Caco-2 (cell line): ENCODE data around the gene EIF3A. TPM values are rescaled to one million over a fixed set of nuclear protein-coding genes. Genes with fewer than 3 reads are reported as not detected.
A peak's percentile ranks its signal among the peaks of the same experiment; 100 is the strongest.

ENCODE experiments used
- BruUV-seq: library from RNA; stranded (reverse); fragments of 400-500 nt; replicated peaks from 2 replicates; lab custom pipeline; 2021; lab: Mats Ljungman, UMichigan
- CTCF ChIA-PET: fragments of 300-600 bp; sonication (Branson Sonifier 250); formaldehyde crosslinking; loops from one replicate; lab custom pipeline; 2022; ENCODE audit warnings: antibody characterized with exemption; lab: Charles Lee
- POLR2A ChIA-PET: fragments of 300-600 bp; sonication (Branson Sonifier 250); formaldehyde crosslinking; loops from one replicate; lab custom pipeline; 2022; ENCODE audit warnings: antibody characterized with exemption; lab: Charles Lee
- DNase-seq, 2 experiments: peaks; one replicate each; pipeline versions ENCODE4 v3.0.0 to v3.0.0-alpha.2; 2020 to 2022
- H3K27me3 ChIP-seq: replicated peaks from 2 replicates; pipeline ENCODE4 v1.6.0; 2011; ENCODE audit warnings: low read length; ENCODE audit not compliant: control insufficient read depth, insufficient read depth
- H3K36me3 ChIP-seq: 2 replicates; pipeline ENCODE4 v1.5.1; 2011; ENCODE audit warnings: low read length; ENCODE audit not compliant: control insufficient read depth, insufficient read depth
- H3K4me1 ChIP-seq: fragments of 250-450 bp; sonication (Bioruptor Pico); 2 replicates; pipeline ENCODE4 v1.5.1; 2020; ENCODE audit warnings: mild to moderate bottlenecking
- H3K4me3 ChIP-seq: 2 replicates; pipeline ENCODE4 v1.5.1; 2011; ENCODE audit warnings: low read depth, mild to moderate bottlenecking, control low read depth, low read length
- H3K9me3 ChIP-seq: fragments of 250-450 bp; sonication (Bioruptor Pico); 2 replicates; pipeline ENCODE4 v1.5.1; 2020; ENCODE audit warnings: mild to moderate bottlenecking, moderate library complexity
- H3K27ac Mint-ChIP-seq: one replicate; pipeline ENCODE4 v1.8.0; 2022; ENCODE audit warnings: mixed read lengths; ENCODE audit not compliant: unreplicated experiment
- H3K27me3 Mint-ChIP-seq: one replicate; pipeline ENCODE4 v1.8.0; 2022; ENCODE audit warnings: mixed read lengths; ENCODE audit not compliant: insufficient read depth, unreplicated experiment
- H3K36me3 Mint-ChIP-seq: one replicate; pipeline ENCODE4 v1.8.0; 2022; ENCODE audit warnings: mild to moderate bottlenecking, mixed read lengths; ENCODE audit not compliant: insufficient read depth, unreplicated experiment
- H3K4me1 Mint-ChIP-seq: one replicate; pipeline ENCODE4 v1.8.0; 2022; ENCODE audit warnings: low read depth, mixed read lengths; ENCODE audit not compliant: unreplicated experiment
- H3K4me3 Mint-ChIP-seq: one replicate; pipeline ENCODE4 v1.8.0; 2022; ENCODE audit warnings: mild to moderate bottlenecking, moderate library complexity, mixed read lengths; ENCODE audit not compliant: unreplicated experiment
- H3K9me3 Mint-ChIP-seq: one replicate; pipeline ENCODE4 v1.8.0; 2022; ENCODE audit warnings: mixed read lengths; ENCODE audit not compliant: unreplicated experiment
- intact Hi-C: fragments of 100-400 bp; cut with micrococcal nuclease; formaldehyde crosslinking; loops from one replicate; pipeline ENCODE4 v1.10.0; 2022; ENCODE audit not compliant: unreplicated experiment
- total RNA-seq: library from RNA; stranded (reverse); gene quantifications from 2 replicates; pipeline ENCODE4 v1.2.3, GENCODE V29; 2022
- TF ChIP-seq, protein P1 (sequence below), 2 experiments: fragments of 200-600 bp in 1 of 2; IDR thresholded peaks; 1 replicate in 1 of 2; 2 replicates in 1 of 2; pipeline versions ENCODE4 v1.5.1 to v1.8.0; 2011 to 2022; ENCODE audit warnings: antibody characterized with exemption in 1 of 2, control low read depth in 1 of 2, inconsistent platforms in 1 of 2, low read depth in 1 of 2, low read length in 1 of 2, mild to moderate bottlenecking in 1 of 2, moderate library complexity in 1 of 2; ENCODE audit not compliant: insufficient read depth in 1 of 2, severe bottlenecking in 1 of 2, unreplicated experiment in 1 of 2

Gene EIF3A
- total RNA-seq, 1 experiment from 2014 or later, result 146 TPM

DNA sequence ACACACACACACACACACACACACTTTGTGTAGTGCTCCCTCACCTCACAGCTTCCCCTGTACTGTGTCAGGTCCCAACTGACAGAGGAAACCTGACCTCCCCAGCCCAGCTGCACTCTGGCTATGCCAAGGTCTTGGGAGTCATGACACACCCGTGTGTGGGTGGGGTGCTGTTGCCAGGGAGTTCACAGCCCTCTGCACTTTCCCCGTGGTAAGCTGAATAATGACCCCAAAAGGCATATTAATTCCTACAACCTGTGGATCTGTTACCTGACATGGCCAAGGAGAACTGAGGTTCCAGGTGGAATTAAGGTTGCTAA is 60.0 kb downstream of the EIF3A start:
- Histone ChIP-seq H3K4me3 (no peak overlapping the region), H3K9me3 (no peaks in the 10 kb centered on the region), H3K36me3 (no peaks in the 10 kb centered on the region), H3K4me1 (no peaks in the 10 kb centered on the region), H3K27me3 (no peaks in the 10 kb centered on the region)
- ChIA-PET POLR2A (interaction anchor here (0.6 kb wide), 1 partner anchor 117 kb away, joined by 3 read pairs; no protein-coding TSS in a partner anchor), CTCF (no interaction called here)
- H3K27me3 Mint-ChIP-seq, result no peaks in the 10 kb centered on the region
- no peaks in the 10 kb centered on the region for H3K36me3 Mint-ChIP-seq
- no peak overlapping the region for H3K4me3 Mint-ChIP-seq
- DNase-seq, result no peak
- H3K9me3 Mint-ChIP-seq, result no peaks in the 10 kb centered on the region
- TF ChIP-seq, protein P1, sequence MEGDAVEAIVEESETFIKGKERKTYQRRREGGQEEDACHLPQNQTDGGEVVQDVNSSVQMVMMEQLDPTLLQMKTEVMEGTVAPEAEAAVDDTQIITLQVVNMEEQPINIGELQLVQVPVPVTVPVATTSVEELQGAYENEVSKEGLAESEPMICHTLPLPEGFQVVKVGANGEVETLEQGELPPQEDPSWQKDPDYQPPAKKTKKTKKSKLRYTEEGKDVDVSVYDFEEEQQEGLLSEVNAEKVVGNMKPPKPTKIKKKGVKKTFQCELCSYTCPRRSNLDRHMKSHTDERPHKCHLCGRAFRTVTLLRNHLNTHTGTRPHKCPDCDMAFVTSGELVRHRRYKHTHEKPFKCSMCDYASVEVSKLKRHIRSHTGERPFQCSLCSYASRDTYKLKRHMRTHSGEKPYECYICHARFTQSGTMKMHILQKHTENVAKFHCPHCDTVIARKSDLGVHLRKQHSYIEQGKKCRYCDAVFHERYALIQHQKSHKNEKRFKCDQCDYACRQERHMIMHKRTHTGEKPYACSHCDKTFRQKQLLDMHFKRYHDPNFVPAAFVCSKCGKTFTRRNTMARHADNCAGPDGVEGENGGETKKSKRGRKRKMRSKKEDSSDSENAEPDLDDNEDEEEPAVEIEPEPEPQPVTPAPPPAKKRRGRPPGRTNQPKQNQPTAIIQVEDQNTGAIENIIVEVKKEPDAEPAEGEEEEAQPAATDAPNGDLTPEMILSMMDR (IDR thresholded peaks at IDR 0.05; ENCODE audit: insufficient read depth in 1 of 2, low read depth in 1 of 2, low read length in 1 of 2, severe bottlenecking in 1 of 2, unreplicated experiment in 1 of 2), result no peak
- peaks cover 6% of the 10 kb centered on the region for H3K4me1 Mint-ChIP-seq
- no TSS peak for BruUV-seq
- no peak overlapping the region for H3K27ac Mint-ChIP-seq
- intact Hi-C loops, result no loop called here

DNA sequence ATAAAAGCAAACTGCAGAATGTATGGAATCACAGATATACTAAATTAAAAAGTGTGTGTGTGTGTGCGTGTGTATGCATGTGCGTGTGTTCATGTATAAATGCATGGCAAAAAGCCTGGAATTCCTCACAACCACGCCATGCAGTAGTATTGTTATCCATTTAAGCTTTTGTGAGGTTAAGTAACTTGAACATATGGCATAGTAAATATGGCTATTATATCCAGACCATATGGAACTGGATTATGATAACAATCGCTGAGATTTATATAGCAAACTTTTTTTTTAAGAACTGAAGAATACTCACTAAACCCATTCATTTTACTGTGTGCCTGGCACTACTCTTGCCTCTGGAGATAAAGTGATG is 73.4 kb downstream of the EIF3A start:
- peaks cover 8% of the 10 kb centered on the region for H3K9me3 Mint-ChIP-seq
- H3K4me1 Mint-ChIP-seq, result peaks cover 8% of the 10 kb centered on the region
- TF ChIP-seq, protein P1 (IDR thresholded peaks at IDR 0.05; ENCODE audit: insufficient read depth in 1 of 2, low read depth in 1 of 2, low read length in 1 of 2, severe bottlenecking in 1 of 2, unreplicated experiment in 1 of 2), result no peak
- Histone ChIP-seq H3K4me1 (peaks cover 11% of the 10 kb centered on the region), H3K27me3 (no peaks in the 10 kb centered on the region), H3K9me3 (no peaks in the 10 kb centered on the region), H3K4me3 (no peak overlapping the region), H3K36me3 (no peaks in the 10 kb centered on the region)
- ChIA-PET POLR2A (interaction anchor here (0.6 kb wide), 1 partner anchor 70 kb away, joined by 4 read pairs; no protein-coding TSS in a partner anchor), CTCF (no interaction called here)
- H3K27me3 Mint-ChIP-seq, result no peaks in the 10 kb centered on the region
- intact Hi-C loops, result no loop called here
- no TSS peak for BruUV-seq
- no peak overlapping the region for H3K27ac Mint-ChIP-seq
- peak overlapping the region; percentile 12 for H3K4me3 Mint-ChIP-seq
- DNase-seq, result no peak
- H3K36me3 Mint-ChIP-seq, result peaks cover 2% of the 10 kb centered on the region

DNA sequence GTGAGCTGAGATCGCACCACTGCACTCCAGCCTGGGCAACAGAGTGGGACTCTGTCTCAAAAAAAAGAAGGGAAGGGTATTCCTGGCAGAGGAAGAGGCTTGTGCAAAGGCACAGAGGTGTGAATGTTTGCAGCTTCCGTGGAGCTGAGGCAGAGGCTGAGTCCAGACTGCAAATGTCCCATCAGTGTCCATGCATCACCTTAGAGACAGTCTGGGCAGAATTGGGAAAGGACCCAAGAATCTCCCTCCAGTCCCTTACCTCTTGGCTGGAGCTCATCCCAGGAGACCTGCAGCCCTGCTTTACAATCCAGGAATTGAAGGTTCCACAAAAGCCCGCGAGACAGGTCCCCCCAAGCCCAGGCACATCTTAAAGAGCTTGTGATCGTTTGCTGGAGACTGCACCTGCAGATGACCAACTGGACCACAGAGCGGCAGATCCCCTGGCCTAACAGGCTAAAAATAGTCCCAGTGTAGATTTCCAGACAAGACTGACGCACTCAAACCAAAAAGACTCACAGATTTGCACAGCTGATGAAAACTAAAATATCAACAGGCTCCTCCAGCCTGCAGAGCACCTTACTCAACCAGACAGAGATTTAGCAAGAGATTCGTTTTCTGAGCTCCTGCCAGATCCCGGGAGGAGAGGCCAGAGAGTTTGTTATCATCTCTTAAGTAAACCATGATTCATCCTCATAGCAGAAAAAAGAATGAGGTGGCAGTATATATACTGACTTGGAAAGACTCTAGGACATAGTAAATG is 74.0 kb downstream of the EIF3A start:
- TF ChIP-seq, protein P1 (IDR thresholded peaks at IDR 0.05; ENCODE audit: insufficient read depth in 1 of 2, low read depth in 1 of 2, low read length in 1 of 2, severe bottlenecking in 1 of 2, unreplicated experiment in 1 of 2), result no peak
- DNase-seq, result peak; percentile 51 to 57
- no peaks in the 10 kb centered on the region for H3K9me3 ChIP-seq
- H3K27ac Mint-ChIP-seq, result no peak overlapping the region
- no peak overlapping the region for H3K4me3 ChIP-seq
- BruUV-seq, result no TSS peak
- no peaks in the 10 kb centered on the region for H3K27me3 ChIP-seq
- peaks cover 11% of the 10 kb centered on the region for H3K4me1 ChIP-seq
- H3K4me1 Mint-ChIP-seq, result peaks cover 8% of the 10 kb centered on the region
- no peaks in the 10 kb centered on the region for H3K27me3 Mint-ChIP-seq
- POLR2A ChIA-PET, result no interaction called here
- CTCF ChIA-PET, result interaction anchor here (0.6 kb wide), 1 partner anchor 438 kb away, joined by 5 read pairs; no protein-coding TSS in a partner anchor
- H3K9me3 Mint-ChIP-seq, result peaks cover 8% of the 10 kb centered on the region
- peaks cover 6% of the 10 kb centered on the region for H3K36me3 Mint-ChIP-seq
- H3K4me3 Mint-ChIP-seq, result peak overlapping the region; percentile 12
- intact Hi-C loops, result no loop called here
- H3K36me3 ChIP-seq, result no peaks in the 10 kb centered on the region
